Activated B cell treated with CpG ODN at 0.5 μM for 24 hours (primary cell): Measurements from ENCODE around the gene CYTH2. TPM values are rescaled to one million over a fixed set of nuclear protein-coding genes. Genes with fewer than 3 reads are reported as not detected.

Experiments
- ATAC-seq: fragments of 200-7000 bp; cut with Tn5 transposase; one replicate; pipeline ENCODE4 v1.10.0; 2021; ENCODE audit warnings: low read depth, mild to moderate bottlenecking, moderate library complexity
- CTCF ChIA-PET: fragments of 350-600 bp; sonication (Branson Sonifier 250); formaldehyde crosslinking; loops from one replicate; lab custom pipeline; 2021; ENCODE audit warnings: antibody characterized with exemption; lab: Charles Lee
- POLR2A ChIA-PET: fragments of 350-600 bp; sonication (Branson Sonifier 250); formaldehyde crosslinking; loops from one replicate; lab custom pipeline; 2021; ENCODE audit warnings: antibody characterized with exemption; lab: Charles Lee
- DNase-seq: peaks from one replicate; pipeline ENCODE4 v3.0.0; 2022
- H3K27ac Mint-ChIP-seq: one replicate; pipeline ENCODE4 v1.8.0; 2020; ENCODE audit warnings: mixed read lengths
- H3K27me3 Mint-ChIP-seq: one replicate; pipeline ENCODE4 v1.8.0; 2021; ENCODE audit warnings: mixed read lengths
- H3K36me3 Mint-ChIP-seq: one replicate; pipeline ENCODE4 v1.8.0; 2021; ENCODE audit warnings: low read depth, mixed read lengths
- H3K4me1 Mint-ChIP-seq: one replicate; pipeline ENCODE4 v1.8.0; 2021; ENCODE audit warnings: mixed read lengths
- H3K4me3 Mint-ChIP-seq: one replicate; pipeline ENCODE4 v1.8.0; 2020; ENCODE audit warnings: mild to moderate bottlenecking, mixed read lengths
- H3K9me3 Mint-ChIP-seq: one replicate; pipeline ENCODE4 v1.8.0; 2020; ENCODE audit warnings: mixed read lengths
- CTCF ChIP-seq: fragments of 200-600 bp; IDR thresholded peaks from one replicate; pipeline ENCODE4 v1.8.0; 2022; ENCODE audit warnings: antibody characterized with exemption, mild to moderate bottlenecking
- intact Hi-C: fragments of 100-400 bp; cut with micrococcal nuclease; formaldehyde crosslinking; loops from one replicate; pipeline ENCODE4 v1.15.1; 2024
- total RNA-seq: library from RNA; stranded (reverse); gene quantifications from 2 replicates; pipeline ENCODE4 v1.2.3, GENCODE V29; 2022

The CYTH2 gene
- total RNA-seq, 1 donor from 2014 or later, result 35.6 TPM

- Mint-ChIP-seq H3K4me1 (peaks cover 15% of the 10 kb centered on the region), H3K36me3 (peaks cover 85% of the 10 kb centered on the region), H3K27me3 (no peaks in the 10 kb centered on the region), H3K4me3 (no peak overlapping the region), H3K9me3 (no peaks in the 10 kb centered on the region), H3K27ac (no peak overlapping the region)
- DNase-seq, result no peak
- TF ChIP-seq CTCF, result no peak
- POLR2A ChIA-PET, result no interaction called here
- CTCF ChIA-PET, result interaction anchor here (1.4 kb wide), 1 partner anchor 133 kb away, joined by 3 read pairs; no protein-coding TSS in a partner anchor
- intact Hi-C loops, result no loop called here
- ATAC-seq, result no peak
These were observed 17.5 kb upstream of the CYTH2 start for GRCh38 chr19:48451624-48452023.

- no peak for ATAC-seq
- Mint-ChIP-seq H3K36me3 (peaks cover 87% of the 10 kb centered on the region), H3K27ac (no peak overlapping the region), H3K9me3 (no peaks in the 10 kb centered on the region), H3K4me1 (peaks cover 12% of the 10 kb centered on the region), H3K27me3 (no peaks in the 10 kb centered on the region), H3K4me3 (no peak overlapping the region)
- ChIA-PET CTCF (interaction anchor here (1.4 kb wide), 1 partner anchor 132 kb away, joined by 3 read pairs; no protein-coding TSS in a partner anchor), POLR2A (no interaction called here)
- intact Hi-C loops, result no loop called here
- DNase-seq, result no peak
- no peak for TF ChIP-seq CTCF
These were observed 16.6 kb upstream of the CYTH2 start for GRCh38 chr19:48452289-48453190.

- POLR2A ChIA-PET, result interaction anchor here (0.6 to 0.7 kb wide), 2 partner anchors 13 to 127 kb away, joined by 4 to 11 read pairs; no protein-coding TSS in a partner anchor
These were observed 14.9 kb upstream of the CYTH2 start for GRCh38 chr19:48454150-48454730.

GRCh38 chr19:48455171-48455907 is 13.8 kb upstream of the CYTH2 start, which contains the start of gene KCNJ14:
TSS of gene KCNJ14 (plus strand) at chr19:48455574. CDS start at chr19:48461725, 6,151 bp downstream.
- ATAC-seq, result no peak
- TF ChIP-seq CTCF, result no peak
- H3K9me3 Mint-ChIP-seq, result no peaks in the 10 kb centered on the region
- no peak within 1 kb of the TSS for H3K4me3 Mint-ChIP-seq
- H3K36me3 Mint-ChIP-seq, result peaks cover 69% of the 10 kb centered on the region
- no peaks in the 10 kb centered on the region for H3K27me3 Mint-ChIP-seq
- H3K4me1 Mint-ChIP-seq, result peaks cover 8% of the 10 kb centered on the region
- ChIA-PET POLR2A (no interaction called here), CTCF (no interaction called here)
- no peak for DNase-seq
- intact Hi-C loops, result no loop called here
- H3K27ac Mint-ChIP-seq, result no peak within 1 kb of the TSS

More at GRCh38 chr19:48454150-48454730, 14.9 kb upstream of the CYTH2 start:
- H3K36me3 Mint-ChIP-seq, result peaks cover 79% of the 10 kb centered on the region
- no peak for TF ChIP-seq CTCF
- H3K9me3 Mint-ChIP-seq, result no peaks in the 10 kb centered on the region
- intact Hi-C loops, result no loop called here
- H3K27me3 Mint-ChIP-seq, result no peaks in the 10 kb centered on the region
- no peak overlapping the region for H3K4me3 Mint-ChIP-seq
- H3K4me1 Mint-ChIP-seq, result peaks cover 8% of the 10 kb centered on the region
- H3K27ac Mint-ChIP-seq, result no peak overlapping the region
- CTCF ChIA-PET, result no interaction called here
- DNase-seq (no peak), ATAC-seq (no peak)
